HEK293T (cell line): ENCODE results near the gene RUSC2.

ENCODE experiments used
- BHLHE40 ChIP-seq: fragments of 450-650 bp; IDR thresholded peaks from 2 replicates; pipeline ENCODE4 v1.6.1; 2016; ENCODE audit warnings: mild to moderate bottlenecking, moderate library complexity, borderline replicate concordance
- HDGF ChIP-seq: fragments of 450-650 bp; IDR thresholded peaks from 2 replicates; pipeline ENCODE4 v1.6.1; 2017; ENCODE audit warnings: antibody characterized with exemption, borderline replicate concordance
- SP1 ChIP-seq: fragments of 450-650 bp; IDR thresholded peaks from 2 replicates; pipeline ENCODE4 v1.6.1; 2017
- SUZ12 ChIP-seq: fragments of 450-650 bp; IDR thresholded peaks from 2 replicates; pipeline ENCODE4 v1.6.1; 2016; ENCODE audit warnings: mild to moderate bottlenecking
- TARDBP ChIP-seq: fragments of 450-650 bp; IDR thresholded peaks from 2 replicates; pipeline ENCODE4 v1.6.1; 2016
- ZNF384 ChIP-seq: fragments of 450-650 bp; IDR thresholded peaks from 2 replicates; pipeline ENCODE4 v1.6.1; 2016

DNA sequence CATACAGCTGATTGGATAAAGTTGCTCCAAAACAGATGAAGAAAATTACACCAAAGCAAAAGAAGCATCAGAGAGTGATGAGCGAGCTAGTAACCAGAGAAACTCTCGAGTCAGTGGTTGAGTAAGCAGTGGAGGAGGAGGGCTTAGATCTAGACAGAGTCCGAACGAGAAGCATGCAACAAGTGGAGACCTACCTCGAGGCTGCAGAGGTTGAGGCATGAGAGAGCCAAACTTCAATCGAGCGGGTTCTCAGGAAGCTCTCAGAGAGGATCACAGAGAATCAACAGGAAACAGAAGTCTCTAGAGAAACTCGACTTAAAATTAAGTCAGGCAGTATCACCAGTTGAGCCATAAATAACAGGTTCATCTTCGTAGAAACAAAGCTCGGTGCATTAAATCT is 6.1 kb downstream of the RUSC2 start:
- TF ChIP-seq ZNF384, result no peak
- no peak for TF ChIP-seq SUZ12
- no peak for TF ChIP-seq HDGF
- TF ChIP-seq TARDBP, result no peak
- no peak for TF ChIP-seq BHLHE40
- no peak for TF ChIP-seq SP1
